GM20000 (cell line): ENCODE data around the gene CR1.
"Not testable (repeated sequence)": the region's sequence is repeated elsewhere in the genome, so short reads cannot be mapped to it uniquely, and the experiment has no call there.

Experiments
- DNase-seq: peaks from one replicate; pipeline ENCODE4 v3.0.0; 2012; ENCODE audit warnings: low spot score
- TF ChIP-seq, protein P1 (sequence below): IDR thresholded peaks from 2 replicates; pipeline ENCODE4 v1.5.1; 2012; ENCODE audit warnings: mild to moderate bottlenecking, control low read depth; ENCODE audit errors: extremely low read depth, missing control alignments

CR1 gene

DNA sequence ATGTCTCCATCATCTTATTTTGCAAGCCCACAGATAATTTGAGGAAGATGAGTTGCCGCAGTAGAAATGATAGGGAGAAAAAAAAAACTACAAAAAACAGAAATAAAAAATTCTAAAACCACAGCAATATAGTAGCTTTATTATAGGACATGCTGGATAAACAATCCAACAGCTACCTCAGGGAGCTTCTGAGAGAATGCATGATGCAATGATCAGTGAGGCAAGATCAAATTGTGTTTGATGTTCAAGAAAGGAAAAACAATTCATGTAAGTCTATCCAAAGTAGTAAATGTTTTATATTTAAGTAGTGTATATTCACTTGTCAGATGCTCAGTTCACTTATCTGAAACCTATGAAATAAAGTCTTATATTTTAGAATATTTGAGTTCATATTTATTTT lies 155.6 kb downstream of the CR1 start:
- TF ChIP-seq, protein P1, sequence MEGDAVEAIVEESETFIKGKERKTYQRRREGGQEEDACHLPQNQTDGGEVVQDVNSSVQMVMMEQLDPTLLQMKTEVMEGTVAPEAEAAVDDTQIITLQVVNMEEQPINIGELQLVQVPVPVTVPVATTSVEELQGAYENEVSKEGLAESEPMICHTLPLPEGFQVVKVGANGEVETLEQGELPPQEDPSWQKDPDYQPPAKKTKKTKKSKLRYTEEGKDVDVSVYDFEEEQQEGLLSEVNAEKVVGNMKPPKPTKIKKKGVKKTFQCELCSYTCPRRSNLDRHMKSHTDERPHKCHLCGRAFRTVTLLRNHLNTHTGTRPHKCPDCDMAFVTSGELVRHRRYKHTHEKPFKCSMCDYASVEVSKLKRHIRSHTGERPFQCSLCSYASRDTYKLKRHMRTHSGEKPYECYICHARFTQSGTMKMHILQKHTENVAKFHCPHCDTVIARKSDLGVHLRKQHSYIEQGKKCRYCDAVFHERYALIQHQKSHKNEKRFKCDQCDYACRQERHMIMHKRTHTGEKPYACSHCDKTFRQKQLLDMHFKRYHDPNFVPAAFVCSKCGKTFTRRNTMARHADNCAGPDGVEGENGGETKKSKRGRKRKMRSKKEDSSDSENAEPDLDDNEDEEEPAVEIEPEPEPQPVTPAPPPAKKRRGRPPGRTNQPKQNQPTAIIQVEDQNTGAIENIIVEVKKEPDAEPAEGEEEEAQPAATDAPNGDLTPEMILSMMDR = no peak
- DNase-seq = no peak

DNA sequence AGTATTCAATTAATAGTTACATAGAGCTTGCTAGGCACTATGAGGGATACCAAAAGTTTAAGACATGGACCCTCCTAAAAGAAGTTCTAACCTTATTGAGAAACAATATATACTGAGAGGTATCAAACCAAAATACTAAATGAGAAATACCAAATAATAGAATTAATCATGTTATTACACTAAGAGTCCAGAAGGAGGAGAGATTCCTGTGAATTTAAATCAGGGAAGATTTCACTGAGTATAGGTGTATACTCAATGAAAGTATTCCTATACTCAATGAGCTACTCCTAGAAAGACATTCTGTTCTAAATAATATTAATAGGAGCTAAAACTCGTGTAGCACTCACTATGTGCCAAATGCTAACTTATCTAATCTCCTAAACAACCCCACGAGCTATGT lies 158.4 kb downstream of the CR1 start:
- no peak for DNase-seq
- TF ChIP-seq, protein P1 = no peak

DNA sequence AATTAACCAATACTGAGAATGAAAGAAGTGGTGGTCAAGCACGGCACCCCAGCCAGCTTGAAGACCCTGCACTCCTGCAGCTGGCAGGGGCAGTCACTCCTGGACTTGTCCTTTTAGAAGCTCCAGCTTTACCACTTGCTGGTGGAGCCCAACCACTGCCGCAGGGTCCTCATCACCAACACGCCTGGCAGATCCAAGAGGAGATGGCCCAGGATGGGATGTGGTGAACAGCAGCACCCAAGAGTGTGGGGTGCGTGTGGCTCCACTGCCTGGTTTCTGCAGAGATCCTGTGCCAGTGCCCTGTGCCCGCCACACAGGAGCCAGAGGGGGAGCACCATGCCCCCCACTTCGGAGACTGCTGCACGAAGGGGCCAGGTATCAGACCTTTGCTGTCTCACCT lies 162.5 kb downstream of the CR1 start:
- TF ChIP-seq, protein P1 = no peak
- no peak for DNase-seq

DNA sequence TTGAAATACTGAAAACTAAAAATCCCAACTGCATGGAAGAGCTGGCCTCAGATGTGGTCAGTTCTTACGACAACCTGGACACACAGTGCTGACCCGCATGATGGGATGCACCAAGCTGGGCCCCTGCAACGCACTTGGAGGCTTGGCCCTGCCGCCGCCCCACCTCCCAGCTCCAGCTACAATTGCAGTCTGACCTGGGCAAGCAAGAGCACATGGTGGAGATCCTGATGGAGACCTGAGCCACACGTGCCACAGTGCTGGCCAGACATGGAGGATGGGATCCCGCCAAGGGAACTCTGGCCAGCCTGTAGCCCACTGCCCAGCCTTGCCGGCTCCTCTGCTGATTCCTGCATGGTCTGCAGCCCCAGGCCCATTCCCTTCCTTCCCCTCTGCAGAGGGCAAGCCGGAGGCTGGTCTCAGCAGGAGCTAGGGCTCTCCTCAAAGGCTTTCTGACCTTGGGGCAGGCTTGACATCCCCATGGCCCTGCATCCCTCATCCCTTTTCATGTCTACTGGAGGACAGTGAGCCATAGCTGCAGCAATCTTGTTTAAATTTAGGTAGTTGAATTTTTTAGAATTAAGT lies 163.0 kb downstream of the CR1 start:
- TF ChIP-seq, protein P1 = no peak
- no peak for DNase-seq

DNA sequence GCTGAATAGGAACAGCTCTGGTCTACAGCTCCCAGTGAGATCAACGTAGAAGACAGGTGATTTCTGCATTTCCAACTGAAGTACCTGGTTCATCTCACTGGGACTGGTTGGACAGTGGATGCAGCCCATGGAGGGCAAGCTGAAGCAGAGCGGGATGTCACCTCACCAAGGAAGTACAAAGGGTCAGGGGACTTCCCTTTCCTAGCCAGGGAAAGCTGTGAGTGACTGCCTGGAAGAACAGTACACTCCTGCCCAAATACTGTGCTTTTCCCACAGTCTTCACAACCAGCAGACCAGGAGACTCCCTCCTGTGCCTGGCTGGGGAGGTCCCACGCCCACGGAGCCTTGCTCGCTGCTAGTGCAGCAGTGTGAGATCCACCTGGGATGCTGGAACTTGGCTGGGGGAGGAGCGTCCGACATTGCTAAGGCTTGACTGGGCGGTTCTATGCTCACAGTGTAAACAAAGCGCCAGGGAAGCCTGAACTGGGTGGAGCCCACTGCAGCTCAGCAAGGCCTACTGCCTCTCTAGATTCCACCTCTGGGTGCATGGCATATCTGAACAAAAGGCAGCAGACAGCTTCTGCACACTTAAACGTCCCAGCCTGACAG lies 163.7 kb downstream of the CR1 start:
- TF ChIP-seq, protein P1 = no peak
- no peak for DNase-seq

DNA sequence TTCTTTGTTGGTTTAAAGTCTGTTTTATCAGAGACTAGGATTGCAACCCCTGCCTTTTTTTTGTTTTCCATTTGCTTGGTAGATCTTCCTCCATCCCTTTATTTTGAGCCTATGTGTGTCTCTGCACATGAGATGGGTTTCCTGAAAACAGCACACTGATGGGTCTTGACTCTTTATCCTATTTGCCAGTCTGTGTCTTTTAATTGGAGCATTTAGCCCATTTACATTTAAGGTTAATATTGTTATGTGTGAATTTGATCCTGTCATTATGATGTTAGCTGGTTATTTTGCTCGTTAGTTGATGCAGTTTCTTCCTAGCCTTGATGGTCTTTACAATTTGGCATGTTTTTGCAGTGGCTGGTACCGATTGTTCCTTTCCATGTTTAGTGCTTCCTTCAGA lies 165.5 kb downstream of the CR1 start:
- not testable (repeated sequence) for DNase-seq

DNA sequence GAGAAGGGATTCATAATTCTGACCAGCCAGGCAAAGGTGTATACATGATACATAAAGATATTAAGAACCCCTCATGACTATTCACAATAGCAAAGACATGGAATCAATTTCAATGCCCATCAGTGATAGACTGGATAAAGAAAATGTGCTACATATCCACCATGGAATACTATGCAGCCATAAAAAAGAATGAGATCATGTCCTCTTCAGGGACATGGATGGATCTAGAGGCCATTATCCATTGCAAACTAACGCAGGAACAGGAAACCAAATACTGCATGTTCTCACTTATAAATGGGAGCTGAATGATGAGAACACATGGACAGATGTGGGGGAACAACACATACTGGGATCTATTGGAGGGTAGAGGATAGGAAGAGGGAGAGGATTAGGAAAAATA lies 170.4 kb downstream of the CR1 start:
- TF ChIP-seq, protein P1 = no peak

DNA sequence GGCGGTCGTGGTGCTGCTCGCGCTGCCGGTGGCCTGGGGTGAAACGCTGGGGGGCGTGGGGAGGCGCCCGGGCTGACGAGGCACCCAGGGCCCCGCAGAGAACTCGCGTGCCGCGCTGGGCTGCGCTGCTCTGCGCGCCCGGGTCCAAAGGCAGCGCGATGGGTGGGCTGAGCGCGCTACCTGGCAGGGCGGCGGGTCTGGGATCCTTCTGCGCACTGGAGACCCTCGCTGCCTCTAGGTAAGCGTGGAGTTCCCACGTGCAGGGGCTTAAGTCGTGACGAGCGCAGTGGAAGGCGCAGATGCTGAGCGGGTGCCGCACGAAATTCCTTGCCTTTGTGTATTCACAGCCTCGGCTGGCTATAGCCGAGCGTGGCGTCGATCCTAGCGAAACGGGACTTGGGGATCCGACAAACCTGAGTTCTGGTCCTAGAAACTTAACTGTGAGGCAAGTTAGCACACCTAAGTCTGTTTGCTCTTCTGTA lies 173.6 kb downstream of the CR1 start:
- TF ChIP-seq, protein P1 = no peak
- no peak for DNase-seq

More for the DNA sequence above, 170.4 kb downstream of the CR1 start:
- DNase-seq = no peak
